D721Med (cell line): ENCODE results near the gene LYRM9.
A peak's percentile ranks its signal among the peaks of the same experiment; 100 is the strongest.
"Not testable (repeated sequence)": the region's sequence is repeated elsewhere in the genome, so short reads cannot be mapped to it uniquely, and the experiment has no call there.

ENCODE experiments used
- DNase-seq: peaks from one replicate; pipeline ENCODE4 v3.0.0; 2011; ENCODE audit warnings: low spot score; ENCODE audit not compliant: insufficient read length
- FAIRE-seq: peaks from 2 replicates; lab custom pipeline; 2011; peaks lifted over from hg19 to GRCh38; lab: Jason Lieb, UNC
- CTCF ChIP-seq: IDR thresholded peaks from 2 replicates; pipeline ENCODE4 v1.5.1; 2012; ENCODE audit warnings: mild to moderate bottlenecking, control low read depth; ENCODE audit not compliant: insufficient read depth; ENCODE audit errors: missing control alignments

Gene LYRM9

GRCh38 chr17:27836651-27837050, 56.5 kb downstream of the LYRM9 start:
- no peak for TF ChIP-seq CTCF
- FAIRE-seq (no peak), DNase-seq (no peak)

- FAIRE-seq (no peak), DNase-seq (no peak)
- TF ChIP-seq CTCF, result no peak
These were observed 58.6 kb downstream of the LYRM9 start for GRCh38 chr17:27834571-27834970.

- FAIRE-seq (no peak), DNase-seq (no peak)
- no peak for TF ChIP-seq CTCF
These were observed 60.3 kb downstream of the LYRM9 start for GRCh38 chr17:27832831-27833230.

GRCh38 chr17:27829888-27830287, 63.3 kb downstream of the LYRM9 start:
- FAIRE-seq, DNase-seq: not testable (repeated sequence)

GRCh38 chr17:27829143-27829711, 63.9 kb downstream of the LYRM9 start:
- not testable (repeated sequence) for DNase-seq
- FAIRE-seq, result peak; percentile 77
